NCI-H187 treated with DMSO at 0.1 percent for 48 hours (cell line): ENCODE measurements around the gene CFAP126.
"Not testable (repeated sequence)": the region's sequence is repeated elsewhere in the genome, so short reads cannot be mapped to it uniquely, and the experiment has no call there.

Experiments used
- DNase-seq: peaks from one replicate; lab custom pipeline; 2025; lab: John Stamatoyannopoulos, UW

Gene CFAP126, protein sequence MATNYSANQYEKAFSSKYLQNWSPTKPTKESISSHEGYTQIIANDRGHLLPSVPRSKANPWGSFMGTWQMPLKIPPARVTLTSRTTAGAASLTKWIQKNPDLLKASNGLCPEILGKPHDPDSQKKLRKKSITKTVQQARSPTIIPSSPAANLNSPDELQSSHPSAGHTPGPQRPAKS

DNA sequence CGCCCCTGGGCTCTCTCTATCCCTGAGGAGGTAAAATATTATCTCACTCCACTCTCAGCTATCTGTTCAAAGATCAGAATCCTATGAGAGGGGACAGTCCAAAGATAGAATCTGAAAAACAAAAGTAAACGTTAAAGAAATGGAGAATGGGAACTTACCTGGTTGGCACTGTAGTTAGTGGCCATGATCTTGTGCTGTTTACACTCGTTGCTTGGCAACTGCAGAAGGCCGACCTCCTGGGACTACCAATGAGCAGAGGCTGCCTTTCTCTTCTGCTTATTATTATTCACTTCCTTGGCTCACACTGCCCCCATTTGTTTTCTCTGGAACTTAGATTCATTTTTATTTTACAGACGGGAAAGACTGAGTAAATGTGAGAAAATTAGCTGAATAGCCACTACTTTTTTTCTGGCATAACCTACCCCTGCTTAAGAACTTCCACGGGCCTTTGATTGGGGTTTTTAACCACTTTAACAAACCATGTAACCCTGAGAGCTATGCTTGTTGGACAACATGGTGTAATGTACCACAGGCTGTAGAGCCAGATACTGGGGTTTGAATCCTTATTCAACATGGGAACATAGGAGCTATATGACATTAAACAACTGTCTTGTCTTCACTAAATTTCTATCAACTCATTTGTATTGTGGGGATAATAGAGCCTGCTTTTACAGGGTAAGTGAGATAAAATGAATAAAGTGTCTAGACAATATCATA is at the start of gene CFAP126:
TSS of gene CFAP126 (minus strand) at position 193 of the 717 bp plus-strand sequence. CDS start at position 185, 8 bp downstream.
- DNase-seq, result peak; percentile 31

DNA sequence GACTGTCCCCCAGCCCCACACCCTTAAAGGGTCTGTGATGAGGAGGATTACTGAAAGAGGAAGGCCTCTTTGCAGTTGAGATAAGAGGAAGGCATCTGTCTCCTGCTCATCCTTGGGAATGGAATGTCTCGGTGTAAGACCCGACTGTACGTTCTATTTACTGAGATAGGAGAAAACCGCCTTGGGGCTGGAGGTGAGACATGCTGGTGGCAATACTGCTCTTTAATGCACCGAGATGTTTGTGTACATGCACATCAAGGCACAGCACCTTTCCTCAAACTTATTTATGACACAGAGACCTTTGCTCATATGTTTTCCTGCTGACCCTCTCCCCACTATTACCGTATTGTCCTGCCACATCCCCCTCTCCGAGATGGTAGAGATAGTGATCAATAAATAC is 45.4 kb upstream of the CFAP126 start:
- not testable (repeated sequence) for DNase-seq

GRCh38 chr1:161410636-161410970 is 42.9 kb upstream of the CFAP126 start:
- not testable (repeated sequence) for DNase-seq

- not testable (repeated sequence) for DNase-seq
These were observed 42.4 kb upstream of the CFAP126 start for GRCh38 chr1:161409848-161410635.

DNA sequence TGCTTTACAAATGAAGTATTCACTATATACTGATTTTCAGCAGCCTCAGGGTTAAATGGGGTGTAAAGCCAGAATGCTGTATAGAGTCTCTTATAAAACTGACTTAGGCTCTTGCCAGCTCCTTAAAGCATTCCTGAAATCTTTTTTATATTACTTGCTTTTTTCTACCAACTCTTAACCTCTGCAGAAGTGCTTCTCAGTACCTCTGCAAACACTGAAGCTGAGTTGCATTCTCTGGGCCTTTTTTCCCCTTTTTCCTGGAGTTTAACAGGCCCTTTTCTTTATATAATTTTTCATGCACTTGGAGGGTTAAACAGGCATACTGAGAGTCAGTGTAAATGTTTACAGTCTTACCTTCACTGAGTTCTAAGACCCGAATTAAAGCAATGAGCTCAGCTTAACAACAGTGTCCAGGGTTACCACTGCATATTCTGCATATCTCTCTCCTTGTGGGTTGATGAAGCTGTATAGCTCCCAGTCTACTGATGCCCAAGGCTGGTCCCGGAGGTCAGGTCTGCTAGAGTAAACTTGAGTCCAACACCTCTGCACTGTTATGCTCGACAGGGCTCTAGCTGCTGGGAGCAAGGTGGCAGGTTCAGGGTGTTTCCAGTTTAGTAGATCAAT is 40.9 kb upstream of the CFAP126 start:
- DNase-seq, result no peak

GRCh38 chr1:161407451-161407985 is 39.8 kb upstream of the CFAP126 start:
- DNase-seq, result no peak

DNA sequence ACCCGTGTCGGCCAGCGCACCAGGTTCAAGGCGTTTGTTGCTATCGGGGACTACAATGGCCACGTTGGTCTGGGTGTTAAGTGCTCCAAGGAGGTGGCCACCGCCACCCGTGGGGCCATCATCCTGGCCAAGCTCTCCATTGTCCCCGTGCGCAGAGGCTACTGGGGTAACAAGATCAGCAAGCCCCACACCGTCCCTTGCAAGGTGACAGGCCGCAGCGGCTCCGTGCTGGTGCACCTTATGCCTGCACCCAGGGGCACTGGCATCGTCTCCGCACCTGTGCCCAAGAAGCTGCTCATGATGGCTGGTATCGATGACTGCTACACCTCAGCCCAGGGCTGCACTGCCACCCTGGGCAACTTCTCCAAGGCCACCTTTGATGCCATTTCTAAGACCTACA is 38.9 kb upstream of the CFAP126 start:
- not testable (repeated sequence) for DNase-seq

DNA sequence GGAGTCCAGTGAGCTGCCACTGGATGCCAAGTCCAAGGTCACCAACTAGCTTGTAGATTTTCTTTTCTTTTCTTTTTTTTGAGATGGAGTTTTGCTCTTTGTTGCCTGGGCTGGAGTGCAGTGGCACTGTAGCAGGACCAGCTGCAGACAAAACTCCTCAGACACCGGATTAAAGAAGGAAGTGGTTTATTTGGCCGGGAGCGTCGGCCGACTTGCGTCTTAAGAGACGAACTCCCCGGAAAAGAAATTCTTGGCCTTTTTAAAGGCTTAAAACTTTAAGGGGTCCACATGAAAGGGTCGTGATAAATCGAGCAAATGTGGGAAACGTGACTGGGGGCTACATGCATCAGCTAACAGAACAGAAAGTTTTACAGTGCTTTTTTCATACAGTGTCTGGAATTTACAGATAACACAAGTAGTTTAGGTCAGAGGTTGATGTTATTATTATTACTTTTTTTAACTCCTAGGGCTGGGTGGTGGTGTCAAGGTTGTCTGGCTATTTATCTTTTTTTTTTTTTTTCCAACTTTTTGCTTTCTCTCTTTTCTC is 36.4 kb upstream of the CFAP126 start:
- DNase-seq, result no peak

DNA sequence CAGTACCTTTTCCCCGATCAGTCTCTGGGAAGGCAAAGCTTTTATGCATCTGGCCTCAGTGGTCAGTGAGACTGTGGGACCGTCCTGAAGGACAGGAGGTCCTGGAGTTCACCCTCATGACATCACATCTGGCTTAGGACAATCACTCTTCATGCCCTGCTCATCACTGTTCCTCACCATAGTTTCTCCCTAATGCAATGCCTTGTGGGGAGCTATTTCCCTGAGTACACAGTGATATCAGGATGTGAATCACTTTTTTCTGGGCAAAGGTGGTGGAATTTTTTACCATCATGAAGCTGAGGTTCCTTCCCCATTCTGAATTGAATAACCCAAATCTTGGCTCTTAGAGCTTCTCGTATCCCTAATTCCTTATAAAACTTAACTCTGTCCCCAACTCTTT is 34.8 kb upstream of the CFAP126 start:
- no peak for DNase-seq

- peak; percentile 84 for DNase-seq
These were observed 31.8 kb upstream of the CFAP126 start for GRCh38 chr1:161399257-161399998.

GRCh38 chr1:161398900-161399256 is 31.2 kb upstream of the CFAP126 start:
- DNase-seq, result no peak

- not testable (repeated sequence) for DNase-seq
These were observed 29.4 kb upstream of the CFAP126 start for GRCh38 chr1:161397038-161397437.

- no peak for DNase-seq
These were observed 25.5 kb upstream of the CFAP126 start for GRCh38 chr1:161393151-161393550.

GRCh38 chr1:161391611-161392010 is 23.9 kb upstream of the CFAP126 start:
- no peak for DNase-seq

GRCh38 chr1:161391136-161391535 is 23.5 kb upstream of the CFAP126 start:
- DNase-seq, result not testable (repeated sequence)

DNA sequence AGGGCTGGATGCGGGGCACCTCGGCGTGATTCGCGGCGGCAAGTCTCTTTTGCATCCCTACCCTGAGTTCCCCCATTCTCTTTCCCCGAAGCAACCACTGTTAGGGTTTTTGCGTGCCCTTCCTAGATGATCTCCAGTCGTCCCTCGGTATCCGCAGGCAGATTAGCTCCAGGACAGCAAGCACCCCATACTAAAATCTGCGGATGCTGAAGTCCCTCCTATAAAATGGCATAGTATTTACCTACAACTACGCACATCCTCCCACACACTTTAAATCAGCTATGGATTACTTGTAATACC is 22.8 kb upstream of the CFAP126 start:
- DNase-seq, result no peak

GRCh38 chr1:161389691-161390558 is 22.2 kb upstream of the CFAP126 start:
- DNase-seq, result peak; percentile 97

- not testable (repeated sequence) for DNase-seq
These were observed 21.5 kb upstream of the CFAP126 start for GRCh38 chr1:161389158-161389557.

- no peak for DNase-seq
These were observed 21.0 kb upstream of the CFAP126 start for GRCh38 chr1:161388639-161389038.

DNA sequence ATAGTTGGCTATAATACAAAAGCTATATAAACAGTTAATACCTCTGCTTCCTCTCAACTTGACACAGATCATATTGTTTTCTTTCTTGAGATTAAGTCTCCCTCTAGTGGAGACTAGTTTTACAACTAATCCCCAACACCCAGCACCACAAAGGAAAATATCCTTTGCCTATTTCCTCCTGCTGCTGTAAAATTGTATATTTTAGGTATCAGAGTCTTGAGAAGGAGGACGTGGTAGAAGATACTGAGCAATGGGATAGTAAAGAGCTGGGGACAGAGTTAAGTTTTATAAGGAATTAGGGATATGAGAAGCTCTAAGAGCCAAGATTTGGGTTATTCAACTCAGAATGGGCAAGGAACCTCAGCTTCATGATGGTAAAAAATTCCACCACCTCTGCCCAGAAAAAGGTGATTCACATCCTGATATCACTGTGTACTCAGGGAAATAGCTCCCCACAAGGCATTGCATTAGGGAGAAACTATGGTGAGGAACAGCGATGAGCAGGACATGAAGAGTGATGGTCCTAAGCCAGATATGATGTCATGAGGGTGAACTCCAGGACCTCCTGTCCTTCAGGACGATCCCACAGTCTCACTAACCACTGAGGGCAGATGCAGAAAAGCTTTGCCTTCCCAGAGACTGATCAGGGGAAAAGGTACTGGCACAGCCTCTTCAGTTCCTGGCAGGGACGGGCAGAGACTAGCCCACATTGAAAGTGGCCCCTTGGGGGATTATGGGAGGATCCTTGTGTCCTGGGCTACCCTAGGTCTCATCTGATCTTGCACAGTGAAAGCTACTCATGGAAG is 14.7 kb upstream of the CFAP126 start:
- DNase-seq, result peak; percentile 64
